ENCODE measurements around the gene ATP8A2. TPM values are rescaled to one million over a fixed set of nuclear protein-coding genes. Genes with fewer than 3 reads are reported as not detected.

The ATP8A2 gene
- total and polyA plus RNA-seq, 10 of the 15 experiments (the other 5 are each of a cell fraction or from before 2014, with no cell fraction given) = 0.01 to 0.04 (median 0.04) TPM; not detected in 7

DNA sequence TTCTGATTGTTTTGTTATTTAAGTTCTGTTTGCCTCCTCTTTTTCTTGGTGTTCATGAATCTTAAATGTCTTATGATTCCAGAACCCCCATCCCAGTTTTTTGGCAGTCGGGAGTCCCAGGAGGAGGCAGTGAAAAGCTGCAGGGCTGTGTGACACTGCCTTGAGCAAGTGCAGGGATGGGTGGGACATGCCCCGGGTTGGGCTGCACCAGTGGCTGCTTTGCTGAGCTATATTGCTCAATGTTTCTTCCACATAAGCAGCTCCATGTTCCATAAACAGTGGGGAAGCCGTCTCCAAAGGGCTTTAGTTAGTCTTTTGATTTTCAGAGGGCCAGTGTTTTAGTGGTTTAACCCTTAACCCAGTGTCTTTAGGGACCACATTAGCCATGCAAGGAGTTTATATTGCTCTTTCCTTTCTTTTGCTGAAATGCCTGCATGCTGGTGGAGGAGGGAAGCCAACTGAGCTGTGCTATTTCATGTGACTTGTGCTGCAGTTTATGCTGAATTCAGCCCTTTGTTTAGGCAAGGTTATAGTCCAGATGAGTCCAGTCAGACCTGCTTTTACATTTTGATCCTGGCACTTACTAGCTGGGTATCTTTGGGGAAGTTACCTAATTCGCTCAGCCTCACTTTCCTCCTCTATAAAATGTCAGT lies 13.1 kb downstream of the ATP8A2 start:
- BruUV-seq (replicated peaks) = no TSS peak
- H3K79me2 ChIP-seq (ENCODE audit: control insufficient read depth, insufficient read depth, low read length) = no peaks in the 10 kb centered on the region
- no peaks in the 10 kb centered on the region; a peak in 2 of 4 replicates for H3K27me3 ChIP-seq (replicated peaks in 1 of 2; ENCODE audit: control insufficient read depth in 2 of 2, insufficient read depth in 2 of 2, low read length in 1 of 2)
- H3K4me2 ChIP-seq (ENCODE audit: control insufficient read depth, insufficient read depth) = no peak overlapping the region
- H3K4me3 ChIP-seq = no peak overlapping the region
- in situ Hi-C loops (cut with MboI) = no loop called here
- no peaks in the 10 kb centered on the region for H3K9me3 ChIP-seq (replicated peaks; ENCODE audit: control insufficient read depth, insufficient read depth, low read length)
- ChIA-PET POLR2A (no interaction called here), SMC1A (ENCODE audit: uncharacterized antibody, unreplicated experiment) (interaction anchor here (2.0 kb wide), 1 partner anchor 9 kb away, joined by 5 read pairs; no protein-coding TSS in a partner anchor), CTCF (interaction anchor here (1.5 kb wide), 1 partner anchor 9 kb away, joined by 6 read pairs; no protein-coding TSS in a partner anchor), RAD21 (ENCODE audit: unreplicated experiment) (interaction anchor here (0.6 kb wide), 1 partner anchor 1444 kb away, joined by 3 read pairs; no protein-coding TSS in a partner anchor)
- FAIRE-seq (no peak), DNase-seq (ENCODE audit: low read depth, low spot score) (no peak), ATAC-seq (no peak)
- no peak overlapping the region for H3K27ac ChIP-seq (ENCODE audit: control insufficient read depth, insufficient read depth)
- no peak for TF ChIP-seq NFYB (IDR thresholded peaks at IDR 0.05; ENCODE audit: insufficient read depth, low read depth, low read length)
- TF ChIP-seq TCF12 (IDR thresholded peaks at IDR 0.05; ENCODE audit: low read depth, low read length) = no peak
- no peak for TF ChIP-seq FOXK2 (IDR thresholded peaks at IDR 0.05)
- no peak for TF ChIP-seq TBL1XR1 (IDR thresholded peaks at IDR 0.05; ENCODE audit: low read depth, low read length)
- TF ChIP-seq NR2C2 (IDR thresholded peaks at IDR 0.05; ENCODE audit: borderline replicate concordance, control insufficient read depth, insufficient read length, low read depth) = no peak
- TF ChIP-seq, protein P1, sequence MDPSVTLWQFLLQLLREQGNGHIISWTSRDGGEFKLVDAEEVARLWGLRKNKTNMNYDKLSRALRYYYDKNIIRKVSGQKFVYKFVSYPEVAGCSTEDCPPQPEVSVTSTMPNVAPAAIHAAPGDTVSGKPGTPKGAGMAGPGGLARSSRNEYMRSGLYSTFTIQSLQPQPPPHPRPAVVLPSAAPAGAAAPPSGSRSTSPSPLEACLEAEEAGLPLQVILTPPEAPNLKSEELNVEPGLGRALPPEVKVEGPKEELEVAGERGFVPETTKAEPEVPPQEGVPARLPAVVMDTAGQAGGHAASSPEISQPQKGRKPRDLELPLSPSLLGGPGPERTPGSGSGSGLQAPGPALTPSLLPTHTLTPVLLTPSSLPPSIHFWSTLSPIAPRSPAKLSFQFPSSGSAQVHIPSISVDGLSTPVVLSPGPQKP (IDR thresholded peaks at IDR 0.05; ENCODE audit: low read depth, low read length) = no peak
- TF ChIP-seq BACH1 (IDR thresholded peaks at IDR 0.05; ENCODE audit: borderline replicate concordance) = no peak
- no peak for TF ChIP-seq ZNF207 (IDR thresholded peaks at IDR 0.05; ENCODE audit: borderline replicate concordance)
- TF ChIP-seq, protein P2, sequence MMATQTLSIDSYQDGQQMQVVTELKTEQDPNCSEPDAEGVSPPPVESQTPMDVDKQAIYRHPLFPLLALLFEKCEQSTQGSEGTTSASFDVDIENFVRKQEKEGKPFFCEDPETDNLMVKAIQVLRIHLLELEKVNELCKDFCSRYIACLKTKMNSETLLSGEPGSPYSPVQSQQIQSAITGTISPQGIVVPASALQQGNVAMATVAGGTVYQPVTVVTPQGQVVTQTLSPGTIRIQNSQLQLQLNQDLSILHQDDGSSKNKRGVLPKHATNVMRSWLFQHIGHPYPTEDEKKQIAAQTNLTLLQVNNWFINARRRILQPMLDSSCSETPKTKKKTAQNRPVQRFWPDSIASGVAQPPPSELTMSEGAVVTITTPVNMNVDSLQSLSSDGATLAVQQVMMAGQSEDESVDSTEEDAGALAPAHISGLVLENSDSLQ (IDR thresholded peaks at IDR 0.05) = no peak
- TF ChIP-seq, protein P3, sequence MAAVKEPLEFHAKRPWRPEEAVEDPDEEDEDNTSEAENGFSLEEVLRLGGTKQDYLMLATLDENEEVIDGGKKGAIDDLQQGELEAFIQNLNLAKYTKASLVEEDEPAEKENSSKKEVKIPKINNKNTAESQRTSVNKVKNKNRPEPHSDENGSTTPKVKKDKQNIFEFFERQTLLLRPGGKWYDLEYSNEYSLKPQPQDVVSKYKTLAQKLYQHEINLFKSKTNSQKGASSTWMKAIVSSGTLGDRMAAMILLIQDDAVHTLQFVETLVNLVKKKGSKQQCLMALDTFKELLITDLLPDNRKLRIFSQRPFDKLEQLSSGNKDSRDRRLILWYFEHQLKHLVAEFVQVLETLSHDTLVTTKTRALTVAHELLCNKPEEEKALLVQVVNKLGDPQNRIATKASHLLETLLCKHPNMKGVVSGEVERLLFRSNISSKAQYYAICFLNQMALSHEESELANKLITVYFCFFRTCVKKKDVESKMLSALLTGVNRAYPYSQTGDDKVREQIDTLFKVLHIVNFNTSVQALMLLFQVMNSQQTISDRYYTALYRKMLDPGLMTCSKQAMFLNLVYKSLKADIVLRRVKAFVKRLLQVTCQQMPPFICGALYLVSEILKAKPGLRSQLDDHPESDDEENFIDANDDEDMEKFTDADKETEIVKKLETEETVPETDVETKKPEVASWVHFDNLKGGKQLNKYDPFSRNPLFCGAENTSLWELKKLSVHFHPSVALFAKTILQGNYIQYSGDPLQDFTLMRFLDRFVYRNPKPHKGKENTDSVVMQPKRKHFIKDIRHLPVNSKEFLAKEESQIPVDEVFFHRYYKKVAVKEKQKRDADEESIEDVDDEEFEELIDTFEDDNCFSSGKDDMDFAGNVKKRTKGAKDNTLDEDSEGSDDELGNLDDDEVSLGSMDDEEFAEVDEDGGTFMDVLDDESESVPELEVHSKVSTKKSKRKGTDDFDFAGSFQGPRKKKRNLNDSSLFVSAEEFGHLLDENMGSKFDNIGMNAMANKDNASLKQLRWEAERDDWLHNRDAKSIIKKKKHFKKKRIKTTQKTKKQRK (IDR thresholded peaks at IDR 0.05; ENCODE audit: low read depth, low read length) = no peak
- no peak for TF ChIP-seq CHD4 (IDR thresholded peaks at IDR 0.05)
- TF ChIP-seq, protein P4, sequence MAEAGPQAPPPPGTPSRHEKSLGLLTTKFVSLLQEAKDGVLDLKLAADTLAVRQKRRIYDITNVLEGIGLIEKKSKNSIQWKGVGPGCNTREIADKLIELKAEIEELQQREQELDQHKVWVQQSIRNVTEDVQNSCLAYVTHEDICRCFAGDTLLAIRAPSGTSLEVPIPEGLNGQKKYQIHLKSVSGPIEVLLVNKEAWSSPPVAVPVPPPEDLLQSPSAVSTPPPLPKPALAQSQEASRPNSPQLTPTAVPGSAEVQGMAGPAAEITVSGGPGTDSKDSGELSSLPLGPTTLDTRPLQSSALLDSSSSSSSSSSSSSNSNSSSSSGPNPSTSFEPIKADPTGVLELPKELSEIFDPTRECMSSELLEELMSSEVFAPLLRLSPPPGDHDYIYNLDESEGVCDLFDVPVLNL (IDR thresholded peaks at IDR 0.05; ENCODE audit: low read depth, low read length) = no peak
- TF ChIP-seq, protein P5, sequence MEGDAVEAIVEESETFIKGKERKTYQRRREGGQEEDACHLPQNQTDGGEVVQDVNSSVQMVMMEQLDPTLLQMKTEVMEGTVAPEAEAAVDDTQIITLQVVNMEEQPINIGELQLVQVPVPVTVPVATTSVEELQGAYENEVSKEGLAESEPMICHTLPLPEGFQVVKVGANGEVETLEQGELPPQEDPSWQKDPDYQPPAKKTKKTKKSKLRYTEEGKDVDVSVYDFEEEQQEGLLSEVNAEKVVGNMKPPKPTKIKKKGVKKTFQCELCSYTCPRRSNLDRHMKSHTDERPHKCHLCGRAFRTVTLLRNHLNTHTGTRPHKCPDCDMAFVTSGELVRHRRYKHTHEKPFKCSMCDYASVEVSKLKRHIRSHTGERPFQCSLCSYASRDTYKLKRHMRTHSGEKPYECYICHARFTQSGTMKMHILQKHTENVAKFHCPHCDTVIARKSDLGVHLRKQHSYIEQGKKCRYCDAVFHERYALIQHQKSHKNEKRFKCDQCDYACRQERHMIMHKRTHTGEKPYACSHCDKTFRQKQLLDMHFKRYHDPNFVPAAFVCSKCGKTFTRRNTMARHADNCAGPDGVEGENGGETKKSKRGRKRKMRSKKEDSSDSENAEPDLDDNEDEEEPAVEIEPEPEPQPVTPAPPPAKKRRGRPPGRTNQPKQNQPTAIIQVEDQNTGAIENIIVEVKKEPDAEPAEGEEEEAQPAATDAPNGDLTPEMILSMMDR (IDR thresholded peaks at IDR 0.05 in 2 of 3, conservative IDR thresholded peaks at IDR 0.05 in 1 of 3; ENCODE audit: control insufficient read depth in 2 of 3, extremely low read depth in 1 of 3, insufficient read depth in 1 of 3, low read depth in 3 of 3, low read length in 3 of 3) = no peak
- no peak for TF ChIP-seq SREBF1 (IDR thresholded peaks at IDR 0.05; ENCODE audit: low read length)
- no peak for TF ChIP-seq MYB (IDR thresholded peaks at IDR 0.05; ENCODE audit: borderline replicate concordance, low read depth, low read length)
- WGBS (ENCODE audit: insufficient coverage, insufficient replicate concordance, low lambda C conversion rate, missing lambda C conversion rate) = 1% methylated on average over 4 of the region's 4 CpGs
- no peaks in the 10 kb centered on the region for H3K36me3 ChIP-seq (ENCODE audit: control insufficient read depth in 2 of 2, insufficient read depth in 2 of 2, low read length in 1 of 2)
- no peak overlapping the region for H3K9ac ChIP-seq (ENCODE audit: control insufficient read depth, insufficient read depth, low read length)
- no peaks in the 10 kb centered on the region for H4K20me1 ChIP-seq (ENCODE audit: control insufficient read depth, insufficient read depth)
- H2AFZ ChIP-seq (ENCODE audit: control insufficient read depth, low read depth, low read length) = no peak overlapping the region
- H3K4me1 ChIP-seq (ENCODE audit: control insufficient read depth, insufficient read depth, low read length) = no peaks in the 10 kb centered on the region
- intact Hi-C loops (cut with micrococcal nuclease; ENCODE audit: unreplicated experiment) = no loop called here

All from GM12878 (cell line).